Islet of Langerhans (tissue), 1 donor: ENCODE results near the gene ZC2HC1C.

ENCODE experiments used
- FAIRE-seq: peaks from one replicate; lab custom pipeline; 2011; peaks lifted over from hg19 to GRCh38; lab: Jason Lieb, UNC

ZC2HC1C gene

GRCh38 chr14:75069121-75069810 is at the start of gene ZC2HC1C:
Gene ZC2HC1C (plus strand): TSS chr14:75069641. CDS start chr14:75070574, 933 bp downstream.
- FAIRE-seq = peak; percentile 13

GRCh38 chr14:75022655-75023054 is 46.8 kb upstream of the ZC2HC1C start:
- FAIRE-seq = no peak

GRCh38 chr14:75023108-75023507 is 46.3 kb upstream of the ZC2HC1C start:
- FAIRE-seq = no peak

- FAIRE-seq = no peak
Observed at GRCh38 chr14:75025082-75025481, 44.4 kb upstream of the ZC2HC1C start.

- no peak for FAIRE-seq
Observed at GRCh38 chr14:75025876-75026275, 43.6 kb upstream of the ZC2HC1C start.

- no peak for FAIRE-seq
Observed at GRCh38 chr14:75030147-75030546, 39.3 kb upstream of the ZC2HC1C start.

GRCh38 chr14:75032939-75033338 is 36.5 kb upstream of the ZC2HC1C start:
- FAIRE-seq = no peak

GRCh38 chr14:75040507-75040906 is 28.9 kb upstream of the ZC2HC1C start:
- FAIRE-seq = no peak

GRCh38 chr14:75040959-75041358 is 28.5 kb upstream of the ZC2HC1C start:
- FAIRE-seq = no peak

GRCh38 chr14:75041613-75042012 is 27.8 kb upstream of the ZC2HC1C start:
- no peak for FAIRE-seq

- FAIRE-seq = no peak
Observed at GRCh38 chr14:75042035-75042434, 27.4 kb upstream of the ZC2HC1C start.

- FAIRE-seq = no peak
Observed at GRCh38 chr14:75044322-75044721, 25.1 kb upstream of the ZC2HC1C start.

- FAIRE-seq = no peak
Observed at GRCh38 chr14:75044752-75045151, 24.7 kb upstream of the ZC2HC1C start.

- no peak for FAIRE-seq
Observed at GRCh38 chr14:75046275-75046674, 23.2 kb upstream of the ZC2HC1C start.

- no peak for FAIRE-seq
Observed at GRCh38 chr14:75046899-75047298, 22.5 kb upstream of the ZC2HC1C start.

GRCh38 chr14:75047506-75047905 is 21.9 kb upstream of the ZC2HC1C start:
- no peak for FAIRE-seq

GRCh38 chr14:75048101-75048500 is 21.3 kb upstream of the ZC2HC1C start:
- no peak for FAIRE-seq

GRCh38 chr14:75049136-75049535 is 20.3 kb upstream of the ZC2HC1C start:
- FAIRE-seq = no peak

- FAIRE-seq = no peak
Observed at GRCh38 chr14:75049731-75050201, 19.7 kb upstream of the ZC2HC1C start.

- FAIRE-seq = no peak
Observed at GRCh38 chr14:75050852-75051555, 18.4 kb upstream of the ZC2HC1C start, which contains the start of gene MLH3. Gene MLH3 (minus strand): TSS chr14:75051467. CDS start chr14:75049655, 1,812 bp downstream.

GRCh38 chr14:75051556-75051899 is 17.9 kb upstream of the ZC2HC1C start:
- FAIRE-seq = peak; percentile 77

GRCh38 chr14:75053396-75054291 is 15.8 kb upstream of the ZC2HC1C start:
- no peak for FAIRE-seq

GRCh38 chr14:75054421-75054820 is 15.0 kb upstream of the ZC2HC1C start:
- FAIRE-seq = no peak
